ENCODE data around the gene TOMT. TPM values are rescaled to one million over a fixed set of nuclear protein-coding genes. Genes with fewer than 3 reads are reported as not detected.

The TOMT gene
- total RNA-seq, 2 donors from 2014 or later: not detected

DNA sequence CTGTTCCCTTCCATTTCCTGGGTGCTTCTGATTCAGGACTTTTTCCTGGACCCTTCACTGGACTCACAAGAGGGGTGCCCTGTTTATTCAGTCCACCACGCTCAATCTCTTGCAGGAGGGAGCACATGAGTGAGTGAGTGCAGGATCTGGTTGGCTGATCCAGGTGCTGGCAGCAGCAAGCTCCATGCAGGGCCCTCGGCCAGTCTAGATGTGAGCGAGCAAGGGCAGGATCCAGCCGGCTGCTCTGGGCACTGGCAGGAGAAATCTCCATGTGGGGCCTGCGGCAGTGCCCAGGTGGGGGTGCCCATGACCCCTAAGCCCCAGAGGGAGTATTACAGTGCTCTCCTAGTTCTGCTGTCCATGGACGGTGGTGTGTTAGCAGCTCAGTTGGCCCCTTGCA is 18.3 kb downstream of the TOMT start:
- Mint-ChIP-seq H3K27me3 (ENCODE audit: insufficient read depth) (peaks cover 36% of the 10 kb centered on the region), H3K36me3 (ENCODE audit: low read depth) (peaks cover 3% of the 10 kb centered on the region), H3K9me3 (peaks cover 32% of the 10 kb centered on the region), H3K4me3 (no peak overlapping the region), H3K4me1 (no peaks in the 10 kb centered on the region), H3K27ac (no peak overlapping the region)
- WGBS, 2 experiments (ENCODE audit: insufficient coverage in 1 of 2, insufficient read length in 1 of 2): 91 to 92% methylated on average over 5 to 6 of the region's 6 CpGs
- Histone ChIP-seq H3K9ac (ENCODE audit: extremely low read depth, low read length, poor library complexity, severe bottlenecking) (no peak overlapping the region), H3K9me3 (ENCODE audit: control insufficient read depth, low read length) (peaks cover 45% of the 10 kb centered on the region), H3K4me1 (ENCODE audit: control insufficient read depth, insufficient read depth, low read length) (no peaks in the 10 kb centered on the region), H3K27ac (ENCODE audit: low read depth, low read length) (no peak overlapping the region), H3K27me3 (ENCODE audit: control insufficient read depth, insufficient read depth, low read length, poor library complexity, severe bottlenecking) (peaks cover 18% of the 10 kb centered on the region), H3K36me3 (ENCODE audit: control insufficient read depth, insufficient read depth, low read length) (no peaks in the 10 kb centered on the region), H3K4me3 (ENCODE audit: low read length) (no peak overlapping the region)
- DNase-seq: no peak
- TF ChIP-seq, protein P1, sequence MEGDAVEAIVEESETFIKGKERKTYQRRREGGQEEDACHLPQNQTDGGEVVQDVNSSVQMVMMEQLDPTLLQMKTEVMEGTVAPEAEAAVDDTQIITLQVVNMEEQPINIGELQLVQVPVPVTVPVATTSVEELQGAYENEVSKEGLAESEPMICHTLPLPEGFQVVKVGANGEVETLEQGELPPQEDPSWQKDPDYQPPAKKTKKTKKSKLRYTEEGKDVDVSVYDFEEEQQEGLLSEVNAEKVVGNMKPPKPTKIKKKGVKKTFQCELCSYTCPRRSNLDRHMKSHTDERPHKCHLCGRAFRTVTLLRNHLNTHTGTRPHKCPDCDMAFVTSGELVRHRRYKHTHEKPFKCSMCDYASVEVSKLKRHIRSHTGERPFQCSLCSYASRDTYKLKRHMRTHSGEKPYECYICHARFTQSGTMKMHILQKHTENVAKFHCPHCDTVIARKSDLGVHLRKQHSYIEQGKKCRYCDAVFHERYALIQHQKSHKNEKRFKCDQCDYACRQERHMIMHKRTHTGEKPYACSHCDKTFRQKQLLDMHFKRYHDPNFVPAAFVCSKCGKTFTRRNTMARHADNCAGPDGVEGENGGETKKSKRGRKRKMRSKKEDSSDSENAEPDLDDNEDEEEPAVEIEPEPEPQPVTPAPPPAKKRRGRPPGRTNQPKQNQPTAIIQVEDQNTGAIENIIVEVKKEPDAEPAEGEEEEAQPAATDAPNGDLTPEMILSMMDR (conservative IDR thresholded peaks at IDR 0.05): no peak

DNA sequence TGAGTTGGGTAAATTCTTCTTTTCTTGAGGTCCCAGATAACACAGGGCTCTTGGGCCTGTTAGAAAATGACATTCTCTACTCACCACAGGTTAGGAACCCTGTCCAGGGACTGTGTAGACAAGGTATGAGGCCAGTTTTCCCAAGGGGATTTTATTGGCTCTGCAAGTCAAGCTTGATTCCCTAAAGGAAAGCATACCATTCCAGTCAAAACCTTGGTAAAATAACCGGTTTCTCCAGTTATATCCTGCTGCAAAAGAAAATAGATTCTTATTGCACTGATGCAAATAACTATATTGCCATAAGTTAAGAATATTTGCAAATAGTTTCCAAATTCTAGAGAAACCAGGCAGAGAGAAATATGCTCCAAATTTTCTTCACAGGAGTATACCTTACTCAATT is 20.2 kb downstream of the TOMT start:
- Histone ChIP-seq H3K4me3 (ENCODE audit: low read length) (no peak overlapping the region), H3K27me3 (ENCODE audit: control insufficient read depth, insufficient read depth, low read length, poor library complexity, severe bottlenecking) (peaks cover 19% of the 10 kb centered on the region), H3K9me3 (ENCODE audit: control insufficient read depth, low read length) (peaks cover 59% of the 10 kb centered on the region), H3K27ac (ENCODE audit: low read depth, low read length) (no peak overlapping the region), H3K9ac (ENCODE audit: extremely low read depth, low read length, poor library complexity, severe bottlenecking) (no peak overlapping the region), H3K4me1 (ENCODE audit: control insufficient read depth, insufficient read depth, low read length) (no peaks in the 10 kb centered on the region), H3K36me3 (ENCODE audit: control insufficient read depth, insufficient read depth, low read length) (no peaks in the 10 kb centered on the region)
- no peak overlapping the region for H3K4me3 Mint-ChIP-seq
- DNase-seq: no peak
- 69% methylated on average over 1 of the region's 1 CpG; no CpG with 5 or more reads in 1 of the 2 experiments for WGBS, 2 experiments (ENCODE audit: insufficient coverage in 1 of 2, insufficient read length in 1 of 2)
- H3K27me3 Mint-ChIP-seq (ENCODE audit: insufficient read depth): peaks cover 44% of the 10 kb centered on the region
- H3K27ac Mint-ChIP-seq: no peak overlapping the region
- peaks cover 43% of the 10 kb centered on the region for H3K9me3 Mint-ChIP-seq
- peaks cover 3% of the 10 kb centered on the region for H3K36me3 Mint-ChIP-seq (ENCODE audit: low read depth)
- H3K4me1 Mint-ChIP-seq: no peaks in the 10 kb centered on the region
- TF ChIP-seq, protein P1 (conservative IDR thresholded peaks at IDR 0.05): no peak

DNA sequence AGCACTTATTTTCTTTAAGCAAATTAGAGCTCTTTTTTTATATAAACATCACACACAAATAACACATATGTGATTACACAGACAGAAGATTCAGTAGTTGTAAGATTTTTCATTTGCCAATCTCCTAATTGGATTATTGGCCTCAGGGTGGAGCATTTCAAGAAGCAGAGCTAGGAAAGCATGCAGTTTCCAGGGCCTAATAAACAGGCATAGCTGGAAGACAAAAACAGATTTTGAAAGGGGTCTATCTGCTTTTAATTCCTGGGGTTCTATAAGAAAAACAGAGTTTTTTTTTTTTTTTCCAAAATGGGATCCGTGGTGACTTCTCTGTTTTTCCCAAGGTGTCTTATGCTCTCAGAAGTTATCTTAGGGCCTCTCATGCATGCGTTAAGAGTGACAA is 22.2 kb downstream of the TOMT start:
- no peaks in the 10 kb centered on the region for H3K4me1 ChIP-seq (ENCODE audit: control insufficient read depth, insufficient read depth, low read length)
- H3K27ac Mint-ChIP-seq: no peak overlapping the region
- DNase-seq: no peak
- peaks cover 3% of the 10 kb centered on the region for H3K36me3 Mint-ChIP-seq (ENCODE audit: low read depth)
- H3K27me3 ChIP-seq (ENCODE audit: control insufficient read depth, insufficient read depth, low read length, poor library complexity, severe bottlenecking): peaks cover 28% of the 10 kb centered on the region
- no peaks in the 10 kb centered on the region for H3K36me3 ChIP-seq (ENCODE audit: control insufficient read depth, insufficient read depth, low read length)
- H3K27me3 Mint-ChIP-seq (ENCODE audit: insufficient read depth): peaks cover 52% of the 10 kb centered on the region
- no peak overlapping the region for H3K27ac ChIP-seq (ENCODE audit: low read depth, low read length)
- H3K9ac ChIP-seq (ENCODE audit: extremely low read depth, low read length, poor library complexity, severe bottlenecking): no peak overlapping the region
- peaks cover 59% of the 10 kb centered on the region for H3K9me3 ChIP-seq (ENCODE audit: control insufficient read depth, low read length)
- peaks cover 43% of the 10 kb centered on the region for H3K9me3 Mint-ChIP-seq
- H3K4me3 Mint-ChIP-seq: no peak overlapping the region
- TF ChIP-seq, protein P1 (conservative IDR thresholded peaks at IDR 0.05): no peak
- WGBS, 2 experiments (ENCODE audit: insufficient coverage in 1 of 2, insufficient read length in 1 of 2): 56 to 63% methylated on average over 2 of the region's 2 CpGs
- H3K4me3 ChIP-seq (ENCODE audit: low read length): no peak overlapping the region
- no peaks in the 10 kb centered on the region for H3K4me1 Mint-ChIP-seq

All from endodermal cell (in vitro differentiated cells).